HepG2 (cell line): ENCODE results near the gene TAF6L. TPM values are rescaled to one million over a fixed set of nuclear protein-coding genes. Genes with fewer than 3 reads are reported as not detected.

Experiments used
- KAT2B ChIP-seq: fragments of 150-350 bp; IDR thresholded peaks from 2 replicates; pipeline ENCODE4 v1.6.1; 2014; ENCODE audit warnings: low read depth, low read length, borderline replicate concordance
- LRRFIP1 ChIP-seq: sonication (generic); formaldehyde crosslinking; conservative IDR thresholded peaks from 2 replicates; pipeline ENCODE4 v1.4.0; 2020; ENCODE audit warnings: missing genetic modification reagents
- MYNN ChIP-seq: sonication (generic); formaldehyde crosslinking; IDR thresholded peaks from 2 replicates; pipeline ENCODE4 v1.4.0; 2020; ENCODE audit warnings: mild to moderate bottlenecking, low read depth, missing genetic modification reagents
- TAF15 ChIP-seq: fragments of 200-400 bp; formaldehyde crosslinking; IDR thresholded peaks from one replicate; pipeline ENCODE4 v1.6.1; 2018; ENCODE audit warnings: mild to moderate bottlenecking, low read depth, low read length; ENCODE audit not compliant: poor library complexity, severe bottlenecking
- TOE1 ChIP-seq: sonication (generic); formaldehyde crosslinking; IDR thresholded peaks from 2 replicates; pipeline ENCODE4 v1.4.0; 2020; ENCODE audit warnings: mild to moderate bottlenecking, missing genetic modification reagents
- ZFP91 ChIP-seq: sonication (generic); formaldehyde crosslinking; IDR thresholded peaks from 2 replicates; pipeline ENCODE4 v1.9.0; 2022; ENCODE audit warnings: missing genetic modification reagents, mild to moderate bottlenecking, borderline replicate concordance
- ZNF24 ChIP-seq: fragments of 450-650 bp; IDR thresholded peaks from 2 replicates; pipeline ENCODE4 v1.6.1; 2017; ENCODE audit warnings: antibody characterized with exemption, mild to moderate bottlenecking
- ZNF280D ChIP-seq: sonication (generic); formaldehyde crosslinking; IDR thresholded peaks from 2 replicates; pipeline ENCODE4 v1.5.1; 2020; ENCODE audit warnings: mild to moderate bottlenecking, missing genetic modification reagents
- ZNF432 ChIP-seq: sonication (generic); formaldehyde crosslinking; IDR thresholded peaks from 2 replicates; pipeline ENCODE4 v1.5.0; 2020; ENCODE audit warnings: missing genetic modification reagents, mild to moderate bottlenecking, borderline replicate concordance
- ZNF460 ChIP-seq: sonication (generic); formaldehyde crosslinking; IDR thresholded peaks from 2 replicates; pipeline ENCODE4 v1.5.1; 2020; ENCODE audit warnings: missing genetic modification reagents, mild to moderate bottlenecking, borderline replicate concordance
- ZNF782 ChIP-seq: sonication (generic); formaldehyde crosslinking; IDR thresholded peaks from 2 replicates; pipeline ENCODE4 v1.4.0; 2020; ENCODE audit warnings: missing genetic modification reagents, mild to moderate bottlenecking, borderline replicate concordance
- ZSCAN29 ChIP-seq: sonication (generic); formaldehyde crosslinking; conservative IDR thresholded peaks from 2 replicates; pipeline ENCODE4 v1.4.0; 2020; ENCODE audit warnings: mild to moderate bottlenecking, missing genetic modification reagents
- polyA plus RNA-seq, 8 experiments: library from polyadenylated mRNA; depleted of rRNA in 3 of 8; stranded (reverse) in 7 of 8; unstranded in 1 of 8; fragments of >200 nt; fragmentation: Illumina TruSeq in 4 of 8; extraction: Trizol in 4 of 8; gene quantifications; 2 replicates each; pipeline versions ENCODE4 v1.2.1 to v1.2.3, GENCODE V29; 2011 to 2016; ENCODE audit warnings: low read depth in 4 of 8, missing spikeins in 1 of 8, mixed read lengths in 1 of 8; ENCODE audit not compliant: insufficient read depth in 1 of 8
- total RNA-seq, 5 experiments: library from RNA; depleted of rRNA; stranded (reverse); fragments of >200 nt; fragmentation: Illumina TruSeq; extraction: Trizol; gene quantifications; 2 replicates each; pipeline ENCODE4 v1.2.3, GENCODE V29; 2016; ENCODE audit warnings: low read depth in 1 of 5
- TF ChIP-seq, protein P1 (sequence below), 2 experiments: sonication (generic) in 1 of 2; formaldehyde crosslinking in 1 of 2; IDR thresholded peaks; 2 replicates each; pipeline versions ENCODE4 v1.6.1 to v1.9.0; 2014 to 2022; ENCODE audit warnings: antibody characterized with exemption in 1 of 2, borderline replicate concordance in 1 of 2, inconsistent platforms in 1 of 2, low read depth in 1 of 2, missing genetic modification reagents in 1 of 2

TAF6L gene
- total and polyA plus RNA-seq, 2 of the 13 experiments (the other 11 are each of a cell fraction or from before 2014, with no cell fraction given), result 12.6 to 19.4 TPM

DNA sequence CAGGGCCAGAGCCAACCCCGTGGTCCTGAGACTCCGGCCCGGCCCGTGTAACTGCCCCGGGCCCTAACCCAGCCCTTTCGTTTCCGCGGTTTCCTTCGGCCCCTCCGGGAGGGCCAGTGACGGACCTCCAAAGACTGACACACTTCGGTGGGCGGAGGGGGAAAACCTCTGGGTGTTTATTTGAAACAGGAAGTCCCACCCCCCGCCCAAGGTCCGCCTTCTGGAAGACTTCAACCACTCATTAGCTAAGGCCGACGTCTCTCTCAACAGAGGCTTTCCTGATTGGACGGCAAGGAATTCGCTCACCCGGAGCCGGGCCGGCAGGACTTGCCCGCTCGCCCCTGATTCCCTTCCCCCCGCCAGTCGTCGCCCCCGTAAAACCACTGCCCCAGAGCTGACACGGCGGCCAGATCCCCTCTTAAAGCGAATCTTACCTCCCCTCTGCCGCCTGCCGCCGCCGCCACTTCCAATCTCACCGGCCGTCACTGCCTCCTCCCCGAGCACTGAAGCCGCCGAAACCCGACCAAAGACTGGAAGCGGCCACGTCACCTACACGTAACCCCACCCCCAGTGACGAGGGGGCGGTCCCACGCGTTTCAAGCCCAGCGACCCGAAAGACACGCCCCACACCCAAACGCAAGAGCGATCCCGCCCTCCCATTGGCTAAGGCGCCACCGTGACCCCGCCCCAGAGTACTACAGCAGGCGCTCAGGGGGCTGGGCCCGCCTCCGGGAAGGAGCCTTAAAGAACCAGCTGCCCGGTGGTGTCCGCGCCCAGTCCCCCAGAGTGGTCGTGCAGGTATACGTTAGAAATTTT lies 60.5 kb downstream of the TAF6L start, which contains the start of gene STX5 (continued):
- TF ChIP-seq, protein P1, sequence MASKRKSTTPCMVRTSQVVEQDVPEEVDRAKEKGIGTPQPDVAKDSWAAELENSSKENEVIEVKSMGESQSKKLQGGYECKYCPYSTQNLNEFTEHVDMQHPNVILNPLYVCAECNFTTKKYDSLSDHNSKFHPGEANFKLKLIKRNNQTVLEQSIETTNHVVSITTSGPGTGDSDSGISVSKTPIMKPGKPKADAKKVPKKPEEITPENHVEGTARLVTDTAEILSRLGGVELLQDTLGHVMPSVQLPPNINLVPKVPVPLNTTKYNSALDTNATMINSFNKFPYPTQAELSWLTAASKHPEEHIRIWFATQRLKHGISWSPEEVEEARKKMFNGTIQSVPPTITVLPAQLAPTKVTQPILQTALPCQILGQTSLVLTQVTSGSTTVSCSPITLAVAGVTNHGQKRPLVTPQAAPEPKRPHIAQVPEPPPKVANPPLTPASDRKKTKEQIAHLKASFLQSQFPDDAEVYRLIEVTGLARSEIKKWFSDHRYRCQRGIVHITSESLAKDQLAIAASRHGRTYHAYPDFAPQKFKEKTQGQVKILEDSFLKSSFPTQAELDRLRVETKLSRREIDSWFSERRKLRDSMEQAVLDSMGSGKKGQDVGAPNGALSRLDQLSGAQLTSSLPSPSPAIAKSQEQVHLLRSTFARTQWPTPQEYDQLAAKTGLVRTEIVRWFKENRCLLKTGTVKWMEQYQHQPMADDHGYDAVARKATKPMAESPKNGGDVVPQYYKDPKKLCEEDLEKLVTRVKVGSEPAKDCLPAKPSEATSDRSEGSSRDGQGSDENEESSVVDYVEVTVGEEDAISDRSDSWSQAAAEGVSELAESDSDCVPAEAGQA (IDR thresholded peaks at IDR 0.05; ENCODE audit: low read depth), result no peak
- TF ChIP-seq, protein P1 (CRISPR knock-in tag; IDR thresholded peaks at IDR 0.05; ENCODE audit: borderline replicate concordance), result no peak
- TF ChIP-seq TOE1 (CRISPR knock-in tag), result no peak
- TF ChIP-seq MYNN (CRISPR knock-in tag), result no peak
- no peak for TF ChIP-seq TAF15
- TF ChIP-seq KAT2B, result no peak
- no peak for TF ChIP-seq ZNF280D
- no peak for TF ChIP-seq ZNF432 (CRISPR knock-in tag)
- TF ChIP-seq ZNF460, result no peak
- no peak for TF ChIP-seq ZNF24
- 0 out of 2 replicates have a peak, but pooled peaks have one; percentile 5 for TF ChIP-seq ZNF782 (CRISPR knock-in tag)
- TF ChIP-seq ZSCAN29 (CRISPR knock-in tag), result no peak
- TF ChIP-seq ZFP91 (CRISPR knock-in tag), result peak; percentile 99
- no peak for TF ChIP-seq LRRFIP1 (CRISPR knock-in tag)
